NCI-H2081 (cell line): ENCODE data around the gene ALDH5A1.

ENCODE experiments used
- DNase-seq, 2 experiments: peaks; one replicate each; lab custom pipeline; 2025; lab: John Stamatoyannopoulos, UW

Gene ALDH5A1

GRCh38 chr6:24524805-24525204 lies 30.0 kb downstream of the ALDH5A1 start:
- peak; percentile 61 to 66 for DNase-seq

GRCh38 chr6:24529985-24530384 lies 35.2 kb downstream of the ALDH5A1 start:
- no peak for DNase-seq

GRCh38 chr6:24534329-24534728 lies 39.6 kb downstream of the ALDH5A1 start:
- DNase-seq = no peak

GRCh38 chr6:24535210-24535609 lies 40.4 kb downstream of the ALDH5A1 start:
- DNase-seq = no peak

GRCh38 chr6:24536466-24536865 lies 41.7 kb downstream of the ALDH5A1 start:
- peak; percentile 64 to 91 for DNase-seq

- DNase-seq = peak in 1 of 2 experiments; percentile 41
Measured at GRCh38 chr6:24537082-24537699, 42.4 kb downstream of the ALDH5A1 start.

GRCh38 chr6:24537771-24538385 lies 43.1 kb downstream of the ALDH5A1 start:
- no peak for DNase-seq

- no peak for DNase-seq
Measured at GRCh38 chr6:24539416-24539815, 44.6 kb downstream of the ALDH5A1 start.

- DNase-seq = no peak
Measured at GRCh38 chr6:24540197-24540596, 45.4 kb downstream of the ALDH5A1 start.

GRCh38 chr6:24543683-24544082 lies 48.9 kb downstream of the ALDH5A1 start:
- peak in 1 of 2 experiments; percentile 12 for DNase-seq

GRCh38 chr6:24545183-24545582 lies 50.4 kb downstream of the ALDH5A1 start:
- DNase-seq = no peak

GRCh38 chr6:24545691-24546090 lies 50.9 kb downstream of the ALDH5A1 start:
- no peak for DNase-seq

GRCh38 chr6:24546439-24546838 lies 51.7 kb downstream of the ALDH5A1 start:
- DNase-seq = no peak

- DNase-seq = no peak
Measured at GRCh38 chr6:24547243-24547642, 52.5 kb downstream of the ALDH5A1 start.

GRCh38 chr6:24549158-24549557 lies 54.4 kb downstream of the ALDH5A1 start:
- no peak for DNase-seq

GRCh38 chr6:24549674-24550353 lies 55.0 kb downstream of the ALDH5A1 start:
- peak in 1 of 2 experiments; percentile 57 for DNase-seq

- no peak for DNase-seq
Measured at GRCh38 chr6:24551139-24551538, 56.4 kb downstream of the ALDH5A1 start.

- DNase-seq = no peak
Measured at GRCh38 chr6:24554474-24554873, 59.7 kb downstream of the ALDH5A1 start.

GRCh38 chr6:24558516-24558915 lies 63.7 kb downstream of the ALDH5A1 start:
- no peak for DNase-seq

GRCh38 chr6:24564081-24564480 lies 69.3 kb downstream of the ALDH5A1 start:
- DNase-seq = no peak

GRCh38 chr6:24565196-24565595 lies 70.4 kb downstream of the ALDH5A1 start:
- no peak for DNase-seq

GRCh38 chr6:24566020-24566767 lies 71.4 kb downstream of the ALDH5A1 start:
- DNase-seq = no peak

- peak in 1 of 2 experiments; percentile 27 for DNase-seq
Measured at GRCh38 chr6:24568683-24569082, 73.9 kb downstream of the ALDH5A1 start.
